ENCODE measurements around the gene DMXL1. TPM values are rescaled to one million over a fixed set of nuclear protein-coding genes. Genes with fewer than 3 reads are reported as not detected.

The DMXL1 gene
- total RNA-seq, 1 donor from 2014 or later, result 51.4 TPM

DNA sequence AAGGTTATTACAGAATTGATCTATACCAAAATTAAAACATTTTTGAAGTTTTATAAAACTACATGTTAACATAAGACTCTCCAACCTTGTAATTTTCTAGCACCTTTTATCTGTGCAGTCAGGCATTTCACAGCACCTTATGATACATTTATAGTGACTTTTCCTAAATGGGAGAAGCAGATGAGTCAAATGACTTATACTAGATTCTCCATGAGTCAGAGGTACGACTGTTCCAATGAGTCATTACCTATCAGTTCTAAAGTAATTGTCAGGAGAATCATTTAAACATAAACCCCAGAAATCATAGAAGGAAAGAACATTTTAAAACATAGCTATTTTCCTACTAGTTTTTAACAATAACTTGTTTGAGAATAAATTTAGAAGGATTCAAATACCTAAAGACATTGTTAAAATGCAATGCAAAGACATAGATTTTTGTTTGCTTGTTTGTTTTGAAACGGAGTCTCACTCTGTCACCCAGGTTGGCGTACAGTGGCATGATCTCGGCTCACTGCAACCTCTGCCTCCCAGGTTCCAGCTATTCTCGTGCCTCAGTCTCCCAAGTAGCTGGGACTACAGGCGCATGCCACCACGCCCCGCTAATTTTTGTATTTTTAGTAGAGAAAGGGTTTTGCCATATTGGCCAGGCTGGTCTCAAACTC lies 34.7 kb upstream of the DMXL1 start:
- H3K9me3 ChIP-seq, result no peaks in the 10 kb centered on the region
- H3K27ac ChIP-seq, result no peak overlapping the region
- intact Hi-C loops (cut with DNase I), result no loop called here
- H3K4me3 ChIP-seq, result no peak overlapping the region
- no peak for ATAC-seq
- no peaks in the 10 kb centered on the region for H3K27me3 ChIP-seq
- H3K36me3 ChIP-seq, result no peaks in the 10 kb centered on the region
- no peak for DNase-seq
- H3K4me1 ChIP-seq, result no peaks in the 10 kb centered on the region
- no peak for TF ChIP-seq CTCF (IDR thresholded peaks at IDR 0.05)

DNA sequence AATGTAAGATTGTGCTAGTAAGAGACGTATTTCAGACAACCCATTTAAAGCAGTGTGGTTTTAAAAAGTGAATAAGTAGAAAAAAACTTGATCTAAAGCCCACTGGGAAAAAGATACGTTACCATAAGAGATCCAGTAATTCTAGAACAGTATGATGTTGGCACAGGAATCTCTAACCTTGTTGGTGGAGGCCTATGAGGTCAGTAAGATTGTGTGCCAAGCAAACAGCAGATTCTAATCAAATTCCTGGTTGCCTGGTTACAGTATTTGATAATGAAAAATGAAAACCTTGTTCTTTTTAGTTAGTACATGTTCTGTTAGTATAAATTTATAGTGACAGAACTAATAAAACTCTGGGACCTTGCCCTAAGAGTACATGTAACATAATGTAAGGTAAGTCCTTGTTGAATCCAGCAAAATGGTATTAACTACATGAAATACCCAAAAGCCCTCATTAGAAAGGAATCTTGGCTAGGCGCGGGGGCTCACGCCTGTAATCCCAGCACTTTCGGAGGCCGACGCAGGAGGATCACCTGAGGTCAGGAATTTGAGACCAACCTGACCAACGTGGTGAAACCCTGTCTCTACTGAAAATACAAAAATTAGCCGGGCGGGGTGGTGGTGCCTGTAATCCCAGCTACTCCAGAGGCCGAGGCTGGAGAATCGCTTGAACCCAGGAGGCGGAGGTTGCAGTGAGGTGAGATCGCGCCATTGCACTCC lies 33.2 kb upstream of the DMXL1 start:
- DNase-seq, result no peak

DNA sequence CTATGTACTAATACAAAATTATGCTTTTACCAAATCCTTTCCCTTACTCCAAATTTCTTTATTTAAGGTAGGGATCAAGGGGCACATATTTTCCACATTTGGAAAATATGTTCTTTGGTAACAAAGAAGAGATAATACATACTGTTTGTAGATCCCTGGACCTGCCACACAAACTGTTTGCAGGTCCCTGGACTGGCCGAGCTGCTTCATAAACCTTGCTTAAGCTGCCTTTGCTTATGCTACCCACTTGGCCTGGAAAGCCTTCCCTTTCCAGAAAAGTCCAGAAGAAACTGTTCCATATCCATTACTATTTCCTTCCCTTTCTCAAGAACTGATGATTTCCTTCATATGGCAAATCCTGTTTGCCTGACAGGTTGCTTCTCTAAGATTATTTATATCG lies 22.6 kb upstream of the DMXL1 start:
- Histone ChIP-seq H3K27ac (no peak overlapping the region), H3K4me1 (peaks cover 4% of the 10 kb centered on the region), H3K9me3 (no peaks in the 10 kb centered on the region), H3K27me3 (no peaks in the 10 kb centered on the region), H3K4me3 (no peak overlapping the region), H3K36me3 (no peaks in the 10 kb centered on the region)
- intact Hi-C loops (cut with DNase I), result no loop called here
- ATAC-seq, result no peak
- TF ChIP-seq CTCF (IDR thresholded peaks at IDR 0.05), result no peak
- no peak for DNase-seq

More for the DNA sequence above, 33.2 kb upstream of the DMXL1 start:
- TF ChIP-seq CTCF (IDR thresholded peaks at IDR 0.05), result no peak
- Histone ChIP-seq H3K9me3 (no peaks in the 10 kb centered on the region), H3K4me1 (no peaks in the 10 kb centered on the region), H3K27ac (no peak overlapping the region), H3K27me3 (no peaks in the 10 kb centered on the region), H3K36me3 (no peaks in the 10 kb centered on the region), H3K4me3 (no peak overlapping the region)
- intact Hi-C loops (cut with DNase I), result no loop called here
- ATAC-seq, result no peak

DNA sequence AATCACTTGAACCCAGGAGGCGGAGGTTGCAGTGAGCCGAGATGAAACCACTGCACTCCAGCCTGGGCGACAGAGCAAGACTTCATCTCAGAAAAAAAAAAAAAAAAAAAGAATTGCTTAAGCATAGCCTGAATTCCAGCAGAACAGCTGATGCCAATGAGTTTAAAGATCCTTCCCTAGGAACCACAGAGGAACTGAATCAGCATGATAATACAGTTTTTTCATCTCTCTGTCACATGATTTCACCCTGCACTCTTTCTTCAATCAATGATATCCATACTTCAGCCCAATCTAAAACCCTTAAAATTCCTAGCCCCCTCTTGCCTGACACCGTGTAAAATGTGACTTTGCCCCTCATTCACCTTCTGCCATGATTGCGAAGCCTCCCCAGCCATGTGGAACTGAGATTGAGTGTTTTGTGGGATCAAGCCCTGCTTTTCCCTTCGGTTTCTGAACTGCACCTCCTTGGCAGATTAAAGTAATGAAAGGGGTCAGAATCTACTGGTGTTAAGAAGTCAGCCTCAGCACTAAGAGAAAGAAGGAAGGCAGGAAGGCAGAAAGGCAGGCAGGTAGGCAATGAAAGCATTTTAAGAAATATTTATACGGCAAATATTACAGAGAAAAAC lies 20.9 kb upstream of the DMXL1 start:
- Histone ChIP-seq H3K9me3 (no peaks in the 10 kb centered on the region), H3K27ac (no peak overlapping the region), H3K4me3 (no peak overlapping the region), H3K27me3 (no peaks in the 10 kb centered on the region), H3K4me1 (peaks cover 4% of the 10 kb centered on the region), H3K36me3 (no peaks in the 10 kb centered on the region)
- ATAC-seq, result peak; percentile 62
- DNase-seq, result no peak
- intact Hi-C loops (cut with DNase I), result no loop called here
- no peak for TF ChIP-seq CTCF (IDR thresholded peaks at IDR 0.05)

DNA sequence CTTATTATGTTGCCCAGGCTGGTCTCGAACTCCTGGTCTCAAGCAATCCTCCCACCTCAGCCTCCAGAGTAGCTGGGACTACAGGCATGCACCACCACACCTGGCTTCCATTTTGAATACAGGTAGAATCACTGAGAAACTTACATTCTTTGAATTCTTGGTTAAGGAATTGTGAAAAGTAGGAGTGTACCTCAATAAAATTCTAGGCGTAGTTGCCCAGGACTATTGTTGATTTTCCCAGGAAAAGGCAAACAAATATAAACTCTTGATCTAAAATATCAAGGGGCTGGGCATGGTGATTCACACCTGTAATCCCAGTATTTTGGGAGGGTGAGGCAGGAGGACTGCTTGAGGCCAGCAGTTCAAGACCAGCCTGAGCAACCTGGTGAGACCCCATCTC lies 16.8 kb upstream of the DMXL1 start:
- intact Hi-C loops (cut with DNase I), result no loop called here
- no peak for TF ChIP-seq CTCF (IDR thresholded peaks at IDR 0.05)
- no peak for DNase-seq
- no peak overlapping the region for H3K27ac ChIP-seq
- H3K4me3 ChIP-seq, result no peak overlapping the region
- H3K9me3 ChIP-seq, result no peaks in the 10 kb centered on the region
- no peaks in the 10 kb centered on the region for H3K27me3 ChIP-seq
- ATAC-seq, result no peak
- no peaks in the 10 kb centered on the region for H3K36me3 ChIP-seq
- no peaks in the 10 kb centered on the region for H3K4me1 ChIP-seq

Measured in upper lobe of right lung (tissue), 1 donor.